H9 (cell line): ENCODE data around the gene TMEM253. TPM values are rescaled to one million over a fixed set of nuclear protein-coding genes. Genes with fewer than 3 reads are reported as not detected.

Source experiments
- DNase-seq: peaks from one replicate; pipeline ENCODE4 v3.0.0-alpha.2; 2017
- H2AFZ ChIP-seq: one replicate; pipeline ENCODE4 v1.6.1; 2013; ENCODE audit warnings: mild to moderate bottlenecking, low read length, control low read depth, moderate library complexity
- H2AK5ac ChIP-seq: 2 replicates; pipeline ENCODE4 v1.6.1; 2013; ENCODE audit warnings: low read length, control low read depth, mixed read lengths; ENCODE audit not compliant: insufficient read length
- H2BK120ac ChIP-seq: one replicate; pipeline ENCODE4 v1.6.1; 2013; ENCODE audit warnings: low read depth, mild to moderate bottlenecking, low read length, control low read depth, inconsistent platforms; ENCODE audit not compliant: poor library complexity, severe bottlenecking
- H2BK12ac ChIP-seq: 2 replicates; pipeline ENCODE4 v1.6.1; 2013; ENCODE audit warnings: low read length, control low read depth, mixed read lengths, low read depth; ENCODE audit not compliant: insufficient read length
- H2BK15ac ChIP-seq: 2 replicates; pipeline ENCODE4 v1.6.1; 2013; ENCODE audit warnings: low read depth, low read length, control low read depth
- H2BK20ac ChIP-seq: one replicate; pipeline ENCODE4 v1.6.1; 2013; ENCODE audit warnings: low read depth, mild to moderate bottlenecking, low read length, control low read depth, inconsistent platforms; ENCODE audit not compliant: poor library complexity, severe bottlenecking
- H2BK5ac ChIP-seq: 2 replicates; pipeline ENCODE4 v1.6.1; 2013; ENCODE audit warnings: low read length, control low read depth, mixed read lengths; ENCODE audit not compliant: insufficient read length
- H3K14ac ChIP-seq: 2 replicates; pipeline ENCODE4 v1.6.1; 2013; ENCODE audit warnings: low read length, control low read depth; ENCODE audit not compliant: insufficient read depth
- H3K18ac ChIP-seq: 2 replicates; pipeline ENCODE4 v1.6.1; 2013; ENCODE audit warnings: low read depth, mild to moderate bottlenecking, mixed read lengths, low read length, control low read depth; ENCODE audit not compliant: insufficient read length
- H3K23ac ChIP-seq: 2 replicates; pipeline ENCODE4 v1.6.1; 2013; ENCODE audit warnings: low read length, control low read depth, mixed read lengths, low read depth; ENCODE audit not compliant: insufficient read length
- H3K23me2 ChIP-seq: 2 replicates; pipeline ENCODE4 v1.6.1; 2013; ENCODE audit warnings: low read depth, mild to moderate bottlenecking, mixed read lengths, low read length, control low read depth; ENCODE audit not compliant: insufficient read length, poor library complexity, severe bottlenecking
- H3K27ac ChIP-seq: 2 replicates; pipeline ENCODE4 v1.5.1; 2013; ENCODE audit warnings: low read length, control low read depth, mixed read lengths, low read depth; ENCODE audit not compliant: insufficient read length
- H3K27me3 ChIP-seq: 2 replicates; pipeline ENCODE4 v1.6.1; 2013; ENCODE audit warnings: low read length, control low read depth, inconsistent platforms; ENCODE audit not compliant: insufficient read depth
- H3K4ac ChIP-seq: 2 replicates; pipeline ENCODE4 v1.6.1; 2013; ENCODE audit warnings: low read depth, mild to moderate bottlenecking, control low read depth, inconsistent platforms, low read length, moderate library complexity
- H3K4me1 ChIP-seq: 2 replicates; pipeline ENCODE4 v1.6.1; 2013; ENCODE audit warnings: low read length, control low read depth, inconsistent platforms; ENCODE audit not compliant: insufficient read depth
- H3K4me2 ChIP-seq: 2 replicates; pipeline ENCODE4 v1.6.1; 2013; ENCODE audit warnings: low read length, control low read depth, mixed read lengths; ENCODE audit not compliant: insufficient read length, insufficient read depth
- H3K56ac ChIP-seq: 2 replicates; pipeline ENCODE4 v1.6.1; 2013; ENCODE audit warnings: low read depth, mild to moderate bottlenecking, mixed read lengths, low read length, control low read depth; ENCODE audit not compliant: insufficient read length
- H3K79me1 ChIP-seq: 2 replicates; pipeline ENCODE4 v1.6.1; 2013; ENCODE audit warnings: low read depth, mild to moderate bottlenecking, moderate library complexity, low read length, control low read depth, inconsistent platforms; ENCODE audit not compliant: insufficient read depth, poor library complexity, severe bottlenecking
- H3K79me2 ChIP-seq: 2 replicates; pipeline ENCODE4 v1.6.1; 2013; ENCODE audit warnings: low read length, control low read depth, inconsistent platforms; ENCODE audit not compliant: insufficient read depth
- H3K9ac ChIP-seq: 2 replicates; pipeline ENCODE4 v1.6.1; 2013; ENCODE audit warnings: low read length, control low read depth, mixed read lengths; ENCODE audit not compliant: insufficient read length; ENCODE audit errors: extremely low read depth
- H3K9me3 ChIP-seq: one replicate; pipeline ENCODE4 v1.6.1; 2013; ENCODE audit warnings: low read depth, low read length, inconsistent platforms; ENCODE audit not compliant: control insufficient read depth
- H3T11ph ChIP-seq: one replicate; pipeline ENCODE4 v1.6.1; 2013; ENCODE audit warnings: mild to moderate bottlenecking, low read length, control low read depth, inconsistent platforms
- H4K20me1 ChIP-seq: one replicate; pipeline ENCODE4 v1.6.1; 2013; ENCODE audit not compliant: control insufficient read depth, insufficient read length, insufficient read depth
- H4K5ac ChIP-seq: 2 replicates; pipeline ENCODE4 v1.6.1; 2013; ENCODE audit warnings: low read depth, mild to moderate bottlenecking, mixed read lengths, low read length, control low read depth; ENCODE audit not compliant: insufficient read length
- H4K8ac ChIP-seq: replicated peaks from 2 replicates; pipeline ENCODE4 v1.6.1; 2013; ENCODE audit warnings: low read length, control low read depth, mixed read lengths, low read depth; ENCODE audit not compliant: insufficient read length
- H4K91ac ChIP-seq: 2 replicates; pipeline ENCODE4 v1.6.1; 2013; ENCODE audit warnings: low read depth, mild to moderate bottlenecking, moderate library complexity, mixed read lengths, low read length, control low read depth; ENCODE audit not compliant: insufficient read length
- H3K27ac Mint-ChIP-seq, 3 experiments: 2 replicates in 2 of 3; 3 replicates in 1 of 3; pipeline ENCODE4 v1.8.0; 2020 to 2021; ENCODE audit warnings: mixed read lengths in 3 of 3, mild to moderate bottlenecking in 1 of 3, moderate library complexity in 1 of 3
- H3K27me3 Mint-ChIP-seq: 2 replicates; pipeline ENCODE4 v1.8.0; 2021; ENCODE audit warnings: low read depth, mild to moderate bottlenecking, moderate library complexity, mixed read lengths
- H3K36me3 Mint-ChIP-seq, 3 experiments: 2 replicates in 2 of 3; 3 replicates in 1 of 3; pipeline ENCODE4 v1.8.0; 2020 to 2021; ENCODE audit warnings: low read depth in 3 of 3, mixed read lengths in 3 of 3; ENCODE audit not compliant: insufficient read depth in 1 of 3
- H3K4me1 Mint-ChIP-seq, 2 experiments: 2 replicates each; pipeline ENCODE4 v1.8.0; 2020; ENCODE audit warnings: mixed read lengths in 2 of 2
- H3K4me3 Mint-ChIP-seq, 2 experiments: 2 replicates in 1 of 2; 3 replicates in 1 of 2; pipeline ENCODE4 v1.8.0; 2020 to 2021; ENCODE audit warnings: mild to moderate bottlenecking in 2 of 2, mixed read lengths in 2 of 2, moderate library complexity in 1 of 2
- H3K9me3 Mint-ChIP-seq, 2 experiments: 2 replicates in 1 of 2; 3 replicates in 1 of 2; pipeline ENCODE4 v1.8.0; 2020; ENCODE audit warnings: mild to moderate bottlenecking in 2 of 2, mixed read lengths in 2 of 2, moderate library complexity in 1 of 2
- CTCF ChIP-seq: fragments of 200-600 bp; sonication (generic); conservative IDR thresholded peaks from 3 replicates; pipeline ENCODE4 v1.8.0; 2021; ENCODE audit warnings: antibody characterized with exemption, mild to moderate bottlenecking
- WGBS: extraction: QIAGEN DNeasy Blood & Tissue Kit; methylation state at CpG from one replicate; pipeline ENCODE4 v1.1.7; 2013; ENCODE audit warnings: missing lambda C conversion rate, low lambda C conversion rate, mixed read lengths; ENCODE audit not compliant: insufficient read length; ENCODE audit errors: extremely low coverage; 5-methylcytosine and 5-hydroxymethylcytosine counted together
- total RNA-seq: library from RNA; stranded (reverse); gene quantifications from 2 replicates; pipeline ENCODE4 v1.2.1, GENCODE V29; 2021

Gene TMEM253
- total RNA-seq, 1 experiment from 2014 or later, result 2.2 TPM

GRCh38 chr14:21070083-21070609, 30.7 kb upstream of the TMEM253 start, which contains the start of gene ARHGEF40:
Gene ARHGEF40 (plus strand): TSS chr14:21070304. CDS start chr14:21070397, 93 bp downstream.
- Histone ChIP-seq H4K91ac (no peak within 1 kb of the TSS), H3K9ac (peak within 1 kb of the TSS; percentile 39), H3K4ac (no peak within 1 kb of the TSS), H3K79me2 (no peaks in the 10 kb centered on the region), H2BK20ac (no peak within 1 kb of the TSS), H3K14ac (peak within 1 kb of the TSS; percentile 74; the same call in 1 of the 2 replicates), H3K23me2 (peaks cover 31% of the 10 kb centered on the region), H2BK15ac (no peak within 1 kb of the TSS), H3K27ac (no peak within 1 kb of the TSS), H4K8ac (no peak within 1 kb of the TSS), H4K20me1 (no peaks in the 10 kb centered on the region), H2BK5ac (no peak within 1 kb of the TSS), H2BK12ac (no peak within 1 kb of the TSS), H3K9me3 (no peaks in the 10 kb centered on the region), H2AK5ac (no peak within 1 kb of the TSS), H3K79me1 (no peaks in the 10 kb centered on the region), H3K23ac (no peak within 1 kb of the TSS), H3K56ac (no peak within 1 kb of the TSS), H4K5ac (no peak within 1 kb of the TSS), H3K18ac (peak within 1 kb of the TSS; percentile 69), H3K27me3 (no peaks in the 10 kb centered on the region), H3K4me1 (peaks cover 4% of the 10 kb centered on the region; the same call in 1 of the 2 replicates), H2BK120ac (no peak within 1 kb of the TSS), H3K4me2 (peak within 1 kb of the TSS; percentile 85), H2AFZ (no peak within 1 kb of the TSS), H3T11ph (no peak within 1 kb of the TSS)
- Mint-ChIP-seq H3K4me3 (peak within 1 kb of the TSS; percentile 88 to 96), H3K27me3 (peaks cover 19% of the 10 kb centered on the region), H3K36me3 (peaks cover 20 to 30% (median 25%) of the 10 kb centered on the region in 3 experiments), H3K9me3 (no peaks in the 10 kb centered on the region), H3K4me1 (peaks cover 26 to 30% of the 10 kb centered on the region in 2 experiments), H3K27ac (peak within 1 kb of the TSS; percentile 95 to 98 (median 96))
- TF ChIP-seq CTCF, result no peak
- WGBS, result no CpG with 5 or more reads among the region's 63 CpGs
- DNase-seq, result peak; percentile 50
